ENCODE results near the gene CADM1. TPM values are rescaled to one million over a fixed set of nuclear protein-coding genes. Genes with fewer than 3 reads are reported as not detected.

The CADM1 gene
- polyA plus RNA-seq, 1 donor (not counting 4 experiments of a cell fraction or from before 2014, with no cell fraction given) = 9.5 TPM

DNA sequence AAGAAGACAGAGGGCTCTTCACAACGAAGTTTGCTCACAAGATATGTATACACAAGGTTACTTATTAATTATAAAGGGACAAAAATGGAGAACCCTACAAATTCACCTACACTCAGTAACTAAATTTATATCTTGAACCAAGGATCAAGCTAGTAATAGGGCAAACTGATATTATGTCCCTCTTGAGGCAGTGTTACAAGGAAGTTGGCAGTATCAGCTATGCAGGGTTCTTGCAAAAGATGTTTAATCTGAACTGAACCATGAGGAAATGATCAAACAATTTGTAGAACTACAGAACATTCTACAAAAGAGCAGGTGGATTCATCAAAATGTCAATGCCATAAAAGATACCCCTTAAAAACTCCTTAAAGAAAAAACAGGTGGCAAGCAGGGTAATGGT lies 10.7 kb downstream of the CADM1 start:
- H3K27ac ChIP-seq (ENCODE audit: control insufficient read depth, insufficient read depth, low read length) = no peak overlapping the region
- H4K20me1 ChIP-seq (ENCODE audit: control insufficient read depth, extremely low read depth, insufficient read depth, low read length) = no peaks in the 10 kb centered on the region
- dilution Hi-C loops (cut with MboI; ENCODE audit: extremely low pct_ligation_motif_present, low sequenced_read_pairs) = no loop called here
- no peak overlapping the region for H2AFZ ChIP-seq (ENCODE audit: control insufficient read depth, low read length)
- no peak for DNase-seq (ENCODE audit: low read depth, low spot score)
- no peak overlapping the region for H3K4me2 ChIP-seq (ENCODE audit: control insufficient read depth, extremely low read depth, insufficient read depth, low read depth, low read length)
- H3K9me1 ChIP-seq (ENCODE audit: control insufficient read depth, extremely low read depth, insufficient read depth, low read length) = no peaks in the 10 kb centered on the region
- H3K27me3 ChIP-seq (ENCODE audit: control insufficient read depth, extremely low read depth, insufficient read depth, low read length) = no peaks in the 10 kb centered on the region
- FAIRE-seq = no peak
- H3K9me3 ChIP-seq (ENCODE audit: control insufficient read depth, low read depth, low read length) = no peaks in the 10 kb centered on the region
- no peak for TF ChIP-seq EZH2 (IDR thresholded peaks at IDR 0.05; ENCODE audit: low read length)
- TF ChIP-seq, protein P1, sequence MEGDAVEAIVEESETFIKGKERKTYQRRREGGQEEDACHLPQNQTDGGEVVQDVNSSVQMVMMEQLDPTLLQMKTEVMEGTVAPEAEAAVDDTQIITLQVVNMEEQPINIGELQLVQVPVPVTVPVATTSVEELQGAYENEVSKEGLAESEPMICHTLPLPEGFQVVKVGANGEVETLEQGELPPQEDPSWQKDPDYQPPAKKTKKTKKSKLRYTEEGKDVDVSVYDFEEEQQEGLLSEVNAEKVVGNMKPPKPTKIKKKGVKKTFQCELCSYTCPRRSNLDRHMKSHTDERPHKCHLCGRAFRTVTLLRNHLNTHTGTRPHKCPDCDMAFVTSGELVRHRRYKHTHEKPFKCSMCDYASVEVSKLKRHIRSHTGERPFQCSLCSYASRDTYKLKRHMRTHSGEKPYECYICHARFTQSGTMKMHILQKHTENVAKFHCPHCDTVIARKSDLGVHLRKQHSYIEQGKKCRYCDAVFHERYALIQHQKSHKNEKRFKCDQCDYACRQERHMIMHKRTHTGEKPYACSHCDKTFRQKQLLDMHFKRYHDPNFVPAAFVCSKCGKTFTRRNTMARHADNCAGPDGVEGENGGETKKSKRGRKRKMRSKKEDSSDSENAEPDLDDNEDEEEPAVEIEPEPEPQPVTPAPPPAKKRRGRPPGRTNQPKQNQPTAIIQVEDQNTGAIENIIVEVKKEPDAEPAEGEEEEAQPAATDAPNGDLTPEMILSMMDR (optimal IDR thresholded peaks at IDR 0.05 in 1 of 3, IDR thresholded peaks at IDR 0.05 in 1 of 3, conservative IDR thresholded peaks at IDR 0.05 in 1 of 3; ENCODE audit: extremely low read depth in 1 of 3, insufficient read depth in 2 of 3, low read length in 3 of 3) = no peak
- no peaks in the 10 kb centered on the region for H3K79me2 ChIP-seq (ENCODE audit: control insufficient read depth, insufficient read depth, low read length)
- no peaks in the 10 kb centered on the region for H3K36me3 ChIP-seq (ENCODE audit: control insufficient read depth in 2 of 2, extremely low read depth in 1 of 2, insufficient read depth in 2 of 2, low read length in 2 of 2)
- no peak overlapping the region for H3K4me3 ChIP-seq (ENCODE audit: control insufficient read depth in 2 of 3, extremely low read depth in 1 of 3, insufficient read depth in 2 of 3, low read depth in 1 of 3, low read length in 3 of 3)
- no peaks in the 10 kb centered on the region for H3K4me1 ChIP-seq (ENCODE audit: control insufficient read depth, extremely low read depth, insufficient read depth, low read length)
- no peak overlapping the region for H3K9ac ChIP-seq (ENCODE audit: control insufficient read depth, extremely low read depth, insufficient read depth, low read length)

DNA sequence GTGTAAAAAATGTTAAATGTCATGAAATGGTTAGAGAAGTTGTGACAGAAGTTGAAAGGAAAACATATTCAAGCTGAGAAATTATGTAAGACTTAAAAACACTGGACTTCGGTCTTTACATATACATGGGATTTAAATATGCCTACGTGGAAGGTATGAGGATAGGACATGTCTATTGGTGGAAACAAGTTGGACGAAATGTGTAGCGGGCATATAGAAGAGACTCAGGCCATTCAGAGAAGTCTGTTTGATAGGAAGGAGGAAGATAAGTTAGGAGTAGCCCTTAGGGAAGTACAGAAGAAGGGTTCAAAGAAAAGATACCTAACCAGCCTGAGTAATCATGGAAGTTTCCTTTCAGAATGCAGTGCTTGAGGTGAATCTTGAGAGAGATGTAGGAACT lies 14.7 kb downstream of the CADM1 start:
- TF ChIP-seq EZH2 (IDR thresholded peaks at IDR 0.05; ENCODE audit: low read length) = no peak
- TF ChIP-seq, protein P1 (optimal IDR thresholded peaks at IDR 0.05 in 1 of 3, IDR thresholded peaks at IDR 0.05 in 1 of 3, conservative IDR thresholded peaks at IDR 0.05 in 1 of 3; ENCODE audit: extremely low read depth in 1 of 3, insufficient read depth in 2 of 3, low read length in 3 of 3) = no peak
- Histone ChIP-seq H3K4me2 (ENCODE audit: control insufficient read depth, extremely low read depth, insufficient read depth, low read depth, low read length) (no peak overlapping the region), H3K79me2 (ENCODE audit: control insufficient read depth, insufficient read depth, low read length) (no peaks in the 10 kb centered on the region)

More for the DNA sequence above, 14.7 kb downstream of the CADM1 start:
- Histone ChIP-seq H3K4me1 (ENCODE audit: control insufficient read depth, extremely low read depth, insufficient read depth, low read length) (no peaks in the 10 kb centered on the region), H2AFZ (ENCODE audit: control insufficient read depth, low read length) (no peak overlapping the region), H4K20me1 (ENCODE audit: control insufficient read depth, extremely low read depth, insufficient read depth, low read length) (no peaks in the 10 kb centered on the region), H3K9me3 (ENCODE audit: control insufficient read depth, low read depth, low read length) (no peaks in the 10 kb centered on the region), H3K27ac (ENCODE audit: control insufficient read depth, insufficient read depth, low read length) (no peak overlapping the region), H3K4me3 (ENCODE audit: control insufficient read depth in 2 of 3, extremely low read depth in 1 of 3, insufficient read depth in 2 of 3, low read depth in 1 of 3, low read length in 3 of 3) (no peak overlapping the region), H3K9ac (ENCODE audit: control insufficient read depth, extremely low read depth, insufficient read depth, low read length) (no peak overlapping the region), H3K27me3 (ENCODE audit: control insufficient read depth, extremely low read depth, insufficient read depth, low read length) (no peaks in the 10 kb centered on the region), H3K9me1 (ENCODE audit: control insufficient read depth, extremely low read depth, insufficient read depth, low read length) (no peaks in the 10 kb centered on the region), H3K36me3 (ENCODE audit: control insufficient read depth in 2 of 2, extremely low read depth in 1 of 2, insufficient read depth in 2 of 2, low read length in 2 of 2) (no peaks in the 10 kb centered on the region)
- dilution Hi-C loops (cut with MboI; ENCODE audit: extremely low pct_ligation_motif_present, low sequenced_read_pairs) = no loop called here
- DNase-seq (ENCODE audit: low read depth, low spot score) (no peak), FAIRE-seq (no peak)

Measured in keratinocyte (primary cell).